Mesenchymal stem cell (in vitro differentiated cells and primary cell): Measurements from ENCODE around the gene FXYD1.

Source experiments
- DNase-seq: peaks from one replicate; pipeline ENCODE4 v3.0.0-alpha.2; 2013
- H2AFZ ChIP-seq: one replicate; pipeline ENCODE4 v1.6.1; 2013; ENCODE audit warnings: low read depth, mild to moderate bottlenecking, control low read depth, inconsistent platforms, low read length, moderate library complexity
- H2AK5ac ChIP-seq: 2 replicates; pipeline ENCODE4 v1.6.1; 2013; ENCODE audit warnings: low read length, moderate library complexity, mild to moderate bottlenecking, inconsistent platforms; ENCODE audit not compliant: severe bottlenecking
- H2BK120ac ChIP-seq: one replicate; pipeline ENCODE4 v1.6.1; 2013; ENCODE audit warnings: low read depth, mild to moderate bottlenecking, inconsistent platforms, low read length, moderate library complexity
- H2BK12ac ChIP-seq, 2 experiments: one replicate each; pipeline ENCODE4 v1.6.1; 2013; ENCODE audit warnings: inconsistent platforms in 2 of 2, low read length in 2 of 2, mild to moderate bottlenecking in 2 of 2, moderate library complexity in 2 of 2, control low read depth in 1 of 2
- H2BK15ac ChIP-seq: one replicate; pipeline ENCODE4 v1.6.1; 2013; ENCODE audit warnings: mild to moderate bottlenecking, low read depth, inconsistent platforms; ENCODE audit not compliant: poor library complexity, severe bottlenecking
- H2BK5ac ChIP-seq: 2 replicates; pipeline ENCODE4 v1.6.1; 2013; ENCODE audit warnings: low read depth, mild to moderate bottlenecking, low read length, control low read depth, inconsistent platforms; ENCODE audit not compliant: poor library complexity, severe bottlenecking
- H3K14ac ChIP-seq, 2 experiments: one replicate each; pipeline ENCODE4 v1.6.1; 2013; ENCODE audit warnings: inconsistent platforms in 2 of 2, low read length in 2 of 2, control low read depth in 1 of 2, mild to moderate bottlenecking in 1 of 2, moderate library complexity in 1 of 2
- H3K18ac ChIP-seq, 2 experiments: one replicate each; pipeline ENCODE4 v1.6.1; 2013; ENCODE audit warnings: inconsistent platforms in 2 of 2, low read length in 2 of 2, control low read depth in 1 of 2, low read depth in 1 of 2, mild to moderate bottlenecking in 1 of 2
- H3K23ac ChIP-seq, 2 experiments: one replicate each; pipeline ENCODE4 v1.6.1; 2013; ENCODE audit warnings: inconsistent platforms in 2 of 2, low read length in 2 of 2, mild to moderate bottlenecking in 2 of 2, moderate library complexity in 2 of 2, control low read depth in 1 of 2
- H3K27ac ChIP-seq: 2 replicates; pipeline ENCODE4 v1.5.1; 2013; ENCODE audit warnings: mild to moderate bottlenecking, moderate library complexity, low read length, control low read depth, inconsistent platforms; ENCODE audit not compliant: poor library complexity, severe bottlenecking
- H3K27me3 ChIP-seq, 2 experiments: 2 replicates each; pipeline versions ENCODE4 v1.6.1 to v1.7.0; 2013; ENCODE audit warnings: low read length in 2 of 2, mild to moderate bottlenecking in 2 of 2, moderate library complexity in 2 of 2, control low read depth in 1 of 2, inconsistent platforms in 1 of 2; ENCODE audit not compliant: control insufficient read depth in 1 of 2, insufficient read depth in 1 of 2
- H3K36me3 ChIP-seq, 2 experiments: 2 replicates each; pipeline versions ENCODE4 v1.6.1 to v1.7.0; 2013; ENCODE audit warnings: low read length in 2 of 2, control low read depth in 1 of 2, inconsistent platforms in 1 of 2, low read depth in 1 of 2, mild to moderate bottlenecking in 1 of 2; ENCODE audit not compliant: insufficient read depth in 2 of 2, control insufficient read depth in 1 of 2
- H3K4ac ChIP-seq, 2 experiments: one replicate each; pipeline ENCODE4 v1.6.1; 2013; ENCODE audit warnings: inconsistent platforms in 2 of 2, low read length in 2 of 2, mild to moderate bottlenecking in 2 of 2, moderate library complexity in 2 of 2, control low read depth in 1 of 2, low read depth in 1 of 2
- H3K4me1 ChIP-seq: 2 replicates; pipeline ENCODE4 v1.6.1; 2013; ENCODE audit warnings: low read depth, low read length, control low read depth; ENCODE audit not compliant: control insufficient read depth, insufficient read depth
- H3K4me2 ChIP-seq: 2 replicates; pipeline ENCODE4 v1.6.1; 2013; ENCODE audit warnings: low read length, mild to moderate bottlenecking, inconsistent platforms; ENCODE audit not compliant: poor library complexity, severe bottlenecking
- H3K4me3 ChIP-seq, 2 experiments: 2 replicates each; pipeline versions ENCODE4 v1.5.1 to v1.7.0; 2013; ENCODE audit warnings: low read length in 2 of 2, mild to moderate bottlenecking in 2 of 2, control low read depth in 1 of 2, low read depth in 1 of 2; ENCODE audit not compliant: insufficient read depth in 1 of 2
- H3K79me1 ChIP-seq: replicated peaks from 2 replicates; pipeline ENCODE4 v1.6.1; 2013; ENCODE audit warnings: mild to moderate bottlenecking, control low read depth, low read length, inconsistent platforms; ENCODE audit not compliant: poor library complexity, severe bottlenecking
- H3K9ac ChIP-seq: 2 replicates; pipeline ENCODE4 v1.7.0; 2013; ENCODE audit warnings: mild to moderate bottlenecking, low read length, moderate library complexity
- H3K9me3 ChIP-seq: 2 replicates; pipeline ENCODE4 v1.7.0; 2013; ENCODE audit warnings: mild to moderate bottlenecking, low read length; ENCODE audit not compliant: control insufficient read depth
- H4K8ac ChIP-seq: one replicate; pipeline ENCODE4 v1.6.1; 2013; ENCODE audit warnings: inconsistent platforms, mild to moderate bottlenecking, low read length, moderate library complexity
- H4K91ac ChIP-seq: one replicate; pipeline ENCODE4 v1.6.1; 2013; ENCODE audit warnings: mild to moderate bottlenecking, low read length, inconsistent platforms
- WGBS: methylation state at CpG from one replicate; pipeline ENCODE4 v1.1.7; 2013; ENCODE audit warnings: mixed read lengths; 5-methylcytosine and 5-hydroxymethylcytosine counted together

Gene FXYD1

GRCh38 chr19:35123573-35123972, 15.1 kb upstream of the FXYD1 start:
- no peak overlapping the region for H2AK5ac ChIP-seq
- no peak overlapping the region for H2BK120ac ChIP-seq
- no peak for DNase-seq
- no peaks in the 10 kb centered on the region for H3K79me1 ChIP-seq
- no peak overlapping the region for H4K91ac ChIP-seq
- no peaks in the 10 kb centered on the region for H3K36me3 ChIP-seq
- H3K18ac ChIP-seq, result no peak overlapping the region
- H3K14ac ChIP-seq, result no peak overlapping the region
- peak overlapping the region in 1 of 2 experiments; percentile 86 for H3K4me3 ChIP-seq
- no peaks in the 10 kb centered on the region for H3K9me3 ChIP-seq
- peaks cover 5 to 9% of the 10 kb centered on the region in 2 experiments for H3K27me3 ChIP-seq
- peaks cover 3% of the 10 kb centered on the region for H3K4me1 ChIP-seq
- H3K4ac ChIP-seq, result no peak overlapping the region
- H3K4me2 ChIP-seq, result no peak overlapping the region
- no peak overlapping the region for H2AFZ ChIP-seq
- no peak overlapping the region for H2BK5ac ChIP-seq
- no peak overlapping the region for H4K8ac ChIP-seq
- peak overlapping the region; percentile 93 for H3K9ac ChIP-seq
- H2BK12ac ChIP-seq, result no peak overlapping the region
- H3K23ac ChIP-seq, result no peak overlapping the region
- H2BK15ac ChIP-seq, result no peak overlapping the region
- no peak overlapping the region for H3K27ac ChIP-seq
- WGBS, result 87% methylated on average over 5 of the region's 5 CpGs

- H3K9me3 ChIP-seq, result no peaks in the 10 kb centered on the region
- H3K14ac ChIP-seq, result no peak overlapping the region
- H3K27ac ChIP-seq, result no peak overlapping the region
- H3K4me2 ChIP-seq, result no peak overlapping the region
- no peaks in the 10 kb centered on the region for H3K79me1 ChIP-seq
- 92% methylated on average over 42 of the region's 42 CpGs for WGBS
- H3K9ac ChIP-seq, result peak overlapping the region; percentile 93
- no peak overlapping the region for H4K8ac ChIP-seq
- no peak overlapping the region for H2AFZ ChIP-seq
- no peak overlapping the region for H3K23ac ChIP-seq
- H2BK12ac ChIP-seq, result no peak overlapping the region
- H3K18ac ChIP-seq, result no peak overlapping the region
- H3K27me3 ChIP-seq, result peaks cover 9 to 10% of the 10 kb centered on the region in 2 experiments
- H3K4ac ChIP-seq, result no peak overlapping the region
- H3K4me1 ChIP-seq, result peaks cover 3% of the 10 kb centered on the region
- no peak for DNase-seq
- no peak overlapping the region for H2AK5ac ChIP-seq
- H2BK5ac ChIP-seq, result no peak overlapping the region
- H3K36me3 ChIP-seq, result no peaks in the 10 kb centered on the region
- no peak overlapping the region for H2BK120ac ChIP-seq
- H4K91ac ChIP-seq, result no peak overlapping the region
- no peak overlapping the region for H2BK15ac ChIP-seq
- H3K4me3 ChIP-seq, result peak overlapping the region in 1 of 2 experiments; percentile 86
These were observed 14.2 kb upstream of the FXYD1 start for GRCh38 chr19:35124098-35125060.

- WGBS, result 90% methylated on average over 18 of the region's 19 CpGs
These were observed 13.3 kb upstream of the FXYD1 start for GRCh38 chr19:35125270-35125717.

GRCh38 chr19:35125749-35126623, 12.6 kb upstream of the FXYD1 start:
- no peak overlapping the region for H2AFZ ChIP-seq
- H3K18ac ChIP-seq, result no peak overlapping the region
- H3K4me1 ChIP-seq, result peaks cover 3% of the 10 kb centered on the region
- no peak overlapping the region for H2BK5ac ChIP-seq
- no peak overlapping the region for H3K27ac ChIP-seq
- no peak overlapping the region for H2BK120ac ChIP-seq
- H3K23ac ChIP-seq, result no peak overlapping the region
- no peak overlapping the region for H4K8ac ChIP-seq
- no peak overlapping the region for H2AK5ac ChIP-seq
- peaks cover 9 to 10% of the 10 kb centered on the region in 2 experiments for H3K27me3 ChIP-seq
- H3K79me1 ChIP-seq, result no peaks in the 10 kb centered on the region
- H3K4me2 ChIP-seq, result no peak overlapping the region
- DNase-seq, result no peak
- no peak overlapping the region for H2BK12ac ChIP-seq
- no peaks in the 10 kb centered on the region for H3K9me3 ChIP-seq
- H3K4ac ChIP-seq, result no peak overlapping the region
- H3K9ac ChIP-seq, result no peak overlapping the region
- no peak overlapping the region for H3K14ac ChIP-seq
- H2BK15ac ChIP-seq, result no peak overlapping the region
- no peak overlapping the region for H3K4me3 ChIP-seq
- 93% methylated on average over 35 of the region's 35 CpGs for WGBS
- no peak overlapping the region for H4K91ac ChIP-seq
- no peaks in the 10 kb centered on the region for H3K36me3 ChIP-seq

More at GRCh38 chr19:35125270-35125717, 13.3 kb upstream of the FXYD1 start:
- no peak overlapping the region for H3K18ac ChIP-seq
- no peaks in the 10 kb centered on the region for H3K79me1 ChIP-seq
- H3K36me3 ChIP-seq, result no peaks in the 10 kb centered on the region
- no peaks in the 10 kb centered on the region for H3K9me3 ChIP-seq
- no peak overlapping the region for H4K91ac ChIP-seq
- DNase-seq, result no peak
- H3K27ac ChIP-seq, result no peak overlapping the region
- no peak overlapping the region for H2BK120ac ChIP-seq
- no peak overlapping the region for H3K4ac ChIP-seq
- H4K8ac ChIP-seq, result no peak overlapping the region
- peaks cover 3% of the 10 kb centered on the region for H3K4me1 ChIP-seq
- H2BK5ac ChIP-seq, result no peak overlapping the region
- no peak overlapping the region for H2BK15ac ChIP-seq
- peaks cover 9 to 10% of the 10 kb centered on the region in 2 experiments for H3K27me3 ChIP-seq
- H2AFZ ChIP-seq, result no peak overlapping the region
- H3K4me3 ChIP-seq, result no peak overlapping the region
- H3K9ac ChIP-seq, result no peak overlapping the region
- no peak overlapping the region for H3K14ac ChIP-seq
- H3K23ac ChIP-seq, result no peak overlapping the region
- no peak overlapping the region for H2BK12ac ChIP-seq
- H2AK5ac ChIP-seq, result no peak overlapping the region
- H3K4me2 ChIP-seq, result no peak overlapping the region
